Measurements from ENCODE around the gene STRN.
"Not testable (repeated sequence)": the region's sequence is repeated elsewhere in the genome, so short reads cannot be mapped to it uniquely, and the experiment has no call there.

The STRN gene, protein sequence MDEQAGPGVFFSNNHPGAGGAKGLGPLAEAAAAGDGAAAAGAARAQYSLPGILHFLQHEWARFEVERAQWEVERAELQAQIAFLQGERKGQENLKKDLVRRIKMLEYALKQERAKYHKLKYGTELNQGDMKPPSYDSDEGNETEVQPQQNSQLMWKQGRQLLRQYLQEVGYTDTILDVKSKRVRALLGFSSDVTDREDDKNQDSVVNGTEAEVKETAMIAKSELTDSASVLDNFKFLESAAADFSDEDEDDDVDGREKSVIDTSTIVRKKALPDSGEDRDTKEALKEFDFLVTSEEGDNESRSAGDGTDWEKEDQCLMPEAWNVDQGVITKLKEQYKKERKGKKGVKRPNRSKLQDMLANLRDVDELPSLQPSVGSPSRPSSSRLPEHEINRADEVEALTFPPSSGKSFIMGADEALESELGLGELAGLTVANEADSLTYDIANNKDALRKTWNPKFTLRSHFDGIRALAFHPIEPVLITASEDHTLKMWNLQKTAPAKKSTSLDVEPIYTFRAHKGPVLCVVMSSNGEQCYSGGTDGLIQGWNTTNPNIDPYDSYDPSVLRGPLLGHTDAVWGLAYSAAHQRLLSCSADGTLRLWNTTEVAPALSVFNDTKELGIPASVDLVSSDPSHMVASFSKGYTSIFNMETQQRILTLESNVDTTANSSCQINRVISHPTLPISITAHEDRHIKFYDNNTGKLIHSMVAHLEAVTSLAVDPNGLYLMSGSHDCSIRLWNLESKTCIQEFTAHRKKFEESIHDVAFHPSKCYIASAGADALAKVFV

DNA sequence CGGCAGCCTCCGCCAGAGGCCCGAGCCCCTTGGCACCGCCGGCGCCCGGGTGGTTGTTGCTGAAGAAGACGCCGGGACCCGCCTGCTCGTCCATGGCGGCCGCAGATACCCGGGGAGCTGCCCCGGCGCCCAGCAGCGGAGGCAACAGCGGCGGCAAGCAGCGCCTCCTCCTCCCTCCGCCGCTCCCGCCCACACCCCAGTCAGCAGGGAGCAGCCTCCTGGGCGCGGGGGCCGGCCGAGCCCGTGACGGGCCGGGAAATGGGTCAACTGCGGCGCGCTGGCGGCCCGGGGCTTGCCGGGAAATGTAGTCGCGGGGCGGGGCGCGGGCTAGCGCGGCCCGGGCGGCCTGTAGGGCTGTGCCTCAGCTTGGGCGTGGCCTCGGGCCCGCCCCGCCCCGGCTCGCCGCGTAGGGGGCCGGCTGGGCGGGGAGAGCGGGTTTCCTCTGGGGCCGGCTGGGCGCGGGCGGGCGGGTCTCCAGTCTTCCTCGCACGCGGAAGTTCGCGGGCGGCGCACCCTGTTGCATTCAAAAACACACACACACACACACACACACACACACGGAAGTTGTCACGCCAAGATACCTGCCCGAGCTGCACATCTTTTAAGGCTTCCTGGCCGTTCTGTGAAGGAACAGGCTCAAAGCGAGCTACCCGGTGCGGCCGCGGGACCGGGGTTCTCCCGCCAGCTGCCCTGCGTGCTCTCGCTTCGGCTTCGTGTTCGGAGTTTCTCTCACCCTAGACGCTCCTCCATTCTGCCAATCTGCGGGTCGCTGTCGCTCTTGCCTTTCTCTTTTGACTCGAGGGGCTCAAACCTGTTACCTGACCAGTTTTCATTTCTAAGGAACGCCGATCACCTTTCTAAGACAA is at the start of gene STRN:
STRN (minus strand) TSS at position 167 of the 866 bp plus-strand sequence; CDS start at position 94, 73 bp downstream.
- peak; percentile 98 for DNase-seq

GRCh38 chr2:37013315-37013641 is 46.9 kb upstream of the STRN start:
- no peak for DNase-seq

- DNase-seq: no peak
Observed at GRCh38 chr2:37011130-37011529, 44.8 kb upstream of the STRN start.

- peak; percentile 52 for DNase-seq
Observed at GRCh38 chr2:37005118-37005868, 39.0 kb upstream of the STRN start.

GRCh38 chr2:37000988-37001556 is 34.7 kb upstream of the STRN start:
- DNase-seq: no peak

GRCh38 chr2:37000318-37000717 is 34.0 kb upstream of the STRN start:
- DNase-seq: no peak

DNA sequence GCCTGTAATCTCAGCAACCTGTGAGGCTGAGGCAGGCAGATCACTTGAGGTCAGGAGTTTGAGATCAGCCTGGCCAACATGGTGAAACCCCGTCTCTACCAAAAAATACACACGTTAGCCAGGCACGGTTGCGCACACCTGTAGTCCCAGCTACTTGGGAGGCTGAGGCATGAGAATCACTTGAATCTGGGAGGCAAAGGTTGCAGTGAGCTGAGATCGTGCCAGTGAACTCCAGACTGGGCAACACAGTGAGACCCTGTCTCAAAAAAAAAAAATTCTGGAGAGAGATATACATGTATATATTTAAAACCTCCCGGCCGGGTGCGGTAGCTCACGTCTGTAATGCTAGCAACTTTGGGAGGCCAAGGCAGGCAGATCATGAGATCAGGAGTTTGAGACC is 33.1 kb upstream of the STRN start:
- DNase-seq: not testable (repeated sequence)

DNA sequence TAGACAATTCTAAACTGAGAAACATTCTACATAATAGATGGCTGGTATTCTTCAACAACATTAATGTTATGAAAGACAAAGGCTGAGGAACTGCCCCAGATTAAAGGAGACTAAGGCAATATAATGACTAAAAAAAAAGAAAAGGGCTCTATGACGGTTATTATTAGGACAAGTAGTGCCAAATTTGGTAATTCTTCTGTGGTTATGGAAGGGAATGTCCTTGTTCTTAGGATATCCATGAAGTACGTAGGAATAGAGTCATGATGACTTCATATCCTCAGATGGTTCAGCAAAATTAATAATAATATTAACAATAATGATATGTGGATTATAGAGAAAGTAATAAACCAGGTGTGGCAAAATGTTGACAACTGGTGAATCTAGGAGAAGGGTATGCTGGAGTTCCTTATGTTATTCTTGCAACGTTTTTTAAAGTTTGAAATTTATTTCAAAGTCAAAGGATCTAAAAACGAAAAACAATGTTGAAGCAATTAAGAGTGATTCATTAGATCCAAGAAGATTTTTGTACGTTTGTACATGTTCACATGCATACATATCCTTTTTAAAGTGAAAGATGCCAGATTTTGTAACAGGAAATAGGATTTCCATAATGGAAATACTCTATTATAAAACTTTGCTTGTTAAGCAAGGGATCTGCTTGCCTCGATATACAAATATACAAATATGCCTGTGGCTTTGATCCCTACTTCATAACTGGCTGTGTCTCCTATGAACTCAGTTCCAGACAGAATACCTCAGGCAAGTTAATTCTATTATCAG is 27.7 kb upstream of the STRN start:
- no peak for DNase-seq

DNA sequence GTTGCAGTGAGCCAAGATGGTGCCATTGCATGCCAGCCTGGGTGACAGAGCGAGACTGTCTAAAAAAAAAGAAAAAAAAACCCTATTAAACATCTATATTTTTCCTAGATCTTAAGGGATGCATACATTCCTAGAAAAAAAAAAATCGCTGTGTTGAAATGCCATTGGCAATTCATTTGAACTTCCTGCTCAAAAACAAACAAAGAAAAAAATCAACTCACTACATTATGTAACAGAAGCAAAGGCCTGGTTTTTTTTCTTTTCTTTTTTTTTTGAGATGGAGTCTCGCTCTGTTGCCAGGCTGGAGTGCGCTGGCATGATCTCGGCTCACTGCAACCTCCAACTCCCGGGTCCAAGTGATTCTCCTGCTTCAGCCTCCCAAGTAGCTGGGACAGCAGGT is 21.7 kb upstream of the STRN start:
- no peak for DNase-seq

- no peak for DNase-seq
Observed at GRCh38 chr2:36982467-36982866, 16.1 kb upstream of the STRN start.

GRCh38 chr2:36981911-36982310 is 15.6 kb upstream of the STRN start:
- DNase-seq: no peak

DNA sequence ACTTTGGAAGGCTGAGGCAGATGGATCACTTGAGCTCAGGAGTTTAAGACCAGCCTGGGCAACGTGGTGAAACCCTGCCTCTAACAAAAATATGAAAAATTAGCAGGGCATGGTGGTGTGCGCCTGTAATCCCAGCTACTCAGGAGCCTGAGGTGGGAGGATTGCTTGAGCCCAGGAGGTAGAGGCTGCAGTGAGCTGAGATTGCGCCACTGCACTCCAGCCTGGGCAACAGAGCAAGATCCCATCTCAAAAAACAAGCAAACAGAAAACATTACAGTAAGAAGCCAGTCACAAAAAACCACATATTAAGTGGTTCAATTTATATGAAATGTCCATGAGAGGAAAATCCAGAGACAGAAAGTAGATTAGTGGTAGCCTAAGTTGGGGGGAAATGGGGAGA is 12.7 kb upstream of the STRN start:
- DNase-seq: not testable (repeated sequence)

DNA sequence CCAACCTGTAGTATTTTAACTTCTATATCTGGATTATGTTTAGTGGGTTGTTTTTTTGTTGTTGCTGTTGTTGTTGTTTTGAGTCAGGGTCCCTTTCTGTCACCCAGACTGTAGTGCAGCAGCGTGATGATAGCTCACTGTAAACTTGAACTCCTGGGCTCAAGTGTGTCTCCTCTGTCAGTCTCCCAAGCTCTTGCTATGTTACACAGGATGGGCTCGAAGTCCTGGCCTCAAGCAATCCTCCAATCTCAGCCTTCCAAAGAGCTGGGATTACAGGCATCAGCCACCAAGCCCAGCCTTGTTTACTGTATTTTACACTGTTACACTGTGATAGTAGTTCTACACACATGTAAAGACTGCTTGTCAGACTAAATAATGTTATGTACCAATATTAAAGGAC is 9.7 kb upstream of the STRN start:
- DNase-seq: no peak

- no peak for DNase-seq
Observed at GRCh38 chr2:36975306-36975705, 9.0 kb upstream of the STRN start.

GRCh38 chr2:36973320-36973719 is 7.0 kb upstream of the STRN start:
- DNase-seq: no peak

DNA sequence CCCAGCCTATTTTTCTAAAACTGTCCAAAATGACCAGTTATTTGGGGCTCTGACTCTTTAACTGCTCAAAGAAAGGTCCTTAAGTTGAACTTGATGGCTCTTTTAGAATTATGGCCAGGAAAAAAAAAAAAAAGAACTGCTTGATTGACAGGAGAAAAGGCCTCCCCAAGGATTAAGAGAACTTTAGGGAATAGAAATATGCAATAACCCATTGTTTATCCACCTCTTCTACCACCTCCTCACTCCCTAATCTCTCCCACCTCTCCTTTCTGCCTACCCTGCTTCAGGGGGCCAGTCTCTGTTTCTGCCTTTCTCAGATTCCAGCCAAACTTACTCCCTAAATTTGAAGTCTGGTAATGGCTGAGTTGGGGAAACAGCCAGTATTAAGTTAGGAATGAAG is 5.7 kb upstream of the STRN start:
- no peak for DNase-seq

DNA sequence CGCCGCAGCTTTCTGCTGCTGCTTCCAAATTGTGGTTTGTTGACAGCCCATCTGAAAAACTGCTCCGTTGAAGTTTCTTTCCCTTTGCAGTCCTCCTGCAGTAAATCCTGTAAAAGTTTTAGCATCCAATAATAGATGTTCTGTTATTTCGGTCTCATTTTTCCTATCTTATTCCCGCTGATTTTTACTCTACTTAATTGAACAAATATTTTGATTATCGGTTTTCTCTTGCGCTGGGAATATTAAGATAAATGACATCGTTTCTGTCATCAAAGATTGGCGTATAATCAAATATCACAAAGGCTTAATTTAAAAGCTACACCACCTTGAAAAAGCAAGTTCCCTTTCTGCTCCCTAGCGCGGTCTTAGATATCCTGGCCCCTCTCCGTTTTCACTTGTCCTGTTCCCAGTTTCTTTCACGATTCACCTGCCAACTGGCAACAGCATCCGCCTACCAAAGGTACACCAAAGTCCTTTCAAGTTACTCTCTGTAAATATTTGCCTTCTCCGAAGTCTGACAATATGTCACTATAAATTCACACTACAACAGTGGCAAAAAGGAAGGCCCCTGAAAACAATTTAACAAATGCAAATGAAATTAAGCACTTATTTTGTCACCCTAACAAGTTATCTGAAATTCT is 1.0 kb upstream of the STRN start:
- no peak for DNase-seq

GRCh38 chr2:36965751-36966369 is 476 bp downstream of the STRN start:
- peak; percentile 29 for DNase-seq

GRCh38 chr2:36965206-36965605 is 1.1 kb downstream of the STRN start:
- DNase-seq: no peak

GRCh38 chr2:36964496-36965058 is 1.8 kb downstream of the STRN start:
- DNase-seq: no peak

Measured in CD4-positive, alpha-beta T cell treated with Interleukin-17A for 1 hour (primary cell).